GM12878 (cell line): Measurements from ENCODE around the gene PRRC2A. TPM values are rescaled to one million over a fixed set of nuclear protein-coding genes. Genes with fewer than 3 reads are reported as not detected.

ENCODE experiments used
- ATF7 ChIP-seq: fragments of 450-650 bp; IDR thresholded peaks from 2 replicates; pipeline ENCODE4 v1.6.1; 2016; ENCODE audit warnings: low read depth, mild to moderate bottlenecking
- BRCA1 ChIP-seq: IDR thresholded peaks from 2 replicates; pipeline ENCODE4 v1.6.1; 2011; ENCODE audit warnings: low read depth, low read length, improper control_type of control experiment
- CHD4 ChIP-seq: fragments of 200-600 bp; sonication (generic); IDR thresholded peaks from 2 replicates; pipeline ENCODE4 v1.6.1; 2016; ENCODE audit warnings: mild to moderate bottlenecking
- CREM ChIP-seq: IDR thresholded peaks from 2 replicates; pipeline ENCODE4 v1.6.1; 2014; ENCODE audit warnings: antibody characterized with exemption, low read depth
- GABPA ChIP-seq: IDR thresholded peaks from 2 replicates; pipeline ENCODE4 v1.6.1; 2014; ENCODE audit warnings: antibody characterized with exemption, low read depth, mild to moderate bottlenecking, inconsistent platforms
- HDAC6 ChIP-seq: fragments of 200-600 bp; sonication (generic); IDR thresholded peaks from one replicate; pipeline ENCODE4 v1.8.0; 2017; ENCODE audit warnings: antibody characterized with exemption; ENCODE audit not compliant: unreplicated experiment
- IKZF2 ChIP-seq, 2 experiments: fragments of 450-650 bp; IDR thresholded peaks; 2 replicates each; pipeline ENCODE4 v1.6.1; 2017; ENCODE audit warnings: mild to moderate bottlenecking in 2 of 2, moderate library complexity in 2 of 2
- IRF4 ChIP-seq: IDR thresholded peaks from 2 replicates; pipeline ENCODE4 v1.6.1; 2011; ENCODE audit warnings: low read depth, low read length
- IRF5 ChIP-seq: fragments of 450-650 bp; IDR thresholded peaks from 2 replicates; pipeline ENCODE4 v1.6.1; 2017; ENCODE audit warnings: borderline replicate concordance
- MEF2B ChIP-seq: fragments of 450-650 bp; IDR thresholded peaks from 2 replicates; pipeline ENCODE4 v1.6.1; 2018; ENCODE audit warnings: mild to moderate bottlenecking, moderate library complexity; ENCODE audit not compliant: partially characterized antibody, poor library complexity, severe bottlenecking
- MXI1 ChIP-seq: fragments of 150-350 bp; IDR thresholded peaks from 2 replicates; pipeline ENCODE4 v1.6.1; 2011; ENCODE audit warnings: low read depth, mild to moderate bottlenecking, inconsistent platforms, low read length, improper control_type of control experiment
- NRF1 ChIP-seq: conservative IDR thresholded peaks from 2 replicates; pipeline ENCODE4 v1.6.1; 2011; ENCODE audit warnings: mild to moderate bottlenecking, low read depth, low read length, improper control_type of control experiment
- POLR2A ChIP-seq: IDR thresholded peaks from 2 replicates; pipeline ENCODE4 v1.6.1; 2011; ENCODE audit warnings: low read depth, mild to moderate bottlenecking, low read length
- POLR2AphosphoS2 ChIP-seq: IDR thresholded peaks from 2 replicates; pipeline ENCODE4 v1.6.1; 2011; ENCODE audit warnings: low read depth, mild to moderate bottlenecking, low read length, improper control_type of control experiment, moderate library complexity
- POLR2AphosphoS5 ChIP-seq: IDR thresholded peaks from 2 replicates; pipeline ENCODE4 v1.6.1; 2011; ENCODE audit warnings: mild to moderate bottlenecking, low read length, inconsistent platforms
- SP1 ChIP-seq: IDR thresholded peaks from one replicate; pipeline ENCODE4 v1.6.1; 2011; ENCODE audit warnings: low read depth, low read length
- SPI1 ChIP-seq: IDR thresholded peaks from 2 replicates; pipeline ENCODE4 v1.6.1; 2011; ENCODE audit warnings: low read depth, mild to moderate bottlenecking, low read length, moderate library complexity, borderline replicate concordance; ENCODE audit not compliant: insufficient read depth
- SREBF1 ChIP-seq: IDR thresholded peaks from 2 replicates; pipeline ENCODE4 v1.6.1; 2012; ENCODE audit warnings: mild to moderate bottlenecking, low read length
- STAT1 ChIP-seq: fragments of 450-650 bp; conservative IDR thresholded peaks from 2 replicates; pipeline ENCODE4 v1.6.1; 2014; ENCODE audit warnings: antibody characterized with exemption, mild to moderate bottlenecking
- TAF1 ChIP-seq: IDR thresholded peaks from 2 replicates; pipeline ENCODE4 v1.6.1; 2011; ENCODE audit warnings: mild to moderate bottlenecking, low read depth, low read length, borderline replicate concordance
- TARDBP ChIP-seq: IDR thresholded peaks from 2 replicates; pipeline ENCODE4 v1.6.1; 2016; ENCODE audit warnings: borderline replicate concordance
- TBL1XR1 ChIP-seq: IDR thresholded peaks from 2 replicates; pipeline ENCODE4 v1.6.1; 2012; ENCODE audit warnings: low read depth, low read length, improper control_type of control experiment
- TCF12 ChIP-seq: IDR thresholded peaks from 2 replicates; pipeline ENCODE4 v1.6.1; 2011; ENCODE audit warnings: low read depth, mild to moderate bottlenecking, low read length
- WRNIP1 ChIP-seq: IDR thresholded peaks from 2 replicates; pipeline ENCODE4 v1.6.1; 2011; ENCODE audit warnings: low read depth, low read length, improper control_type of control experiment, borderline replicate concordance
- YY1 ChIP-seq: IDR thresholded peaks from 2 replicates; pipeline ENCODE4 v1.6.1; 2011; ENCODE audit warnings: low read depth, mild to moderate bottlenecking, low read length
- ZBED1 ChIP-seq: IDR thresholded peaks from 2 replicates; pipeline ENCODE4 v1.6.1; 2016; ENCODE audit warnings: borderline replicate concordance
- ZNF207 ChIP-seq: fragments of 450-650 bp; IDR thresholded peaks from 2 replicates; pipeline ENCODE4 v1.6.1; 2014; ENCODE audit warnings: antibody characterized with exemption, mild to moderate bottlenecking, borderline replicate concordance
- polyA plus RNA-seq, 11 experiments: library from polyadenylated mRNA; depleted of rRNA in 4 of 11; unstranded in 6 of 11; stranded (reverse) in 5 of 11; fragments of >200 nt; fragmentation: Nextera tagmentation in 4 of 11; fragmentation: Illumina TruSeq in 1 of 11; extraction: Ambion mirVana in 4 of 11; extraction: Trizol in 1 of 11; gene quantifications; 1 replicate in 1 of 11; 2 replicates in 10 of 11; pipeline versions ENCODE4 v1.2.1 to v1.2.3, GENCODE V29; 2011 to 2016; ENCODE audit warnings: inconsistent platforms in 2 of 11, missing spikeins in 2 of 11, low read depth in 1 of 11
- total RNA-seq, 4 experiments: library from RNA; depleted of rRNA in 3 of 4; stranded (reverse); fragments of >200 nt in 3 of 4; fragmentation: Illumina TruSeq in 1 of 4; extraction: Trizol in 1 of 4; gene quantifications; 2 replicates each; pipeline versions ENCODE4 v1.2.1 to v1.2.3, GENCODE V29; 2013 to 2021
- TF ChIP-seq, protein P1 (sequence below): IDR thresholded peaks from 2 replicates; pipeline ENCODE4 v1.6.1; 2011; ENCODE audit warnings: low read depth, mild to moderate bottlenecking, low read length, moderate library complexity, borderline replicate concordance; ENCODE audit errors: extremely low read depth
- TF ChIP-seq, protein P2 (sequence below): IDR thresholded peaks from 2 replicates; pipeline ENCODE4 v1.6.1; 2011; ENCODE audit warnings: borderline replicate concordance, low read depth, mild to moderate bottlenecking, moderate library complexity, mixed read lengths, low read length; ENCODE audit not compliant: insufficient read depth; ENCODE audit errors: extremely low read length
- TF ChIP-seq, protein P3 (sequence below): fragments of 450-650 bp; IDR thresholded peaks from 2 replicates; pipeline ENCODE4 v1.6.1; 2016; ENCODE audit warnings: mild to moderate bottlenecking

PRRC2A gene
- total and polyA plus RNA-seq, 10 of the 15 experiments (the other 5 are each of a cell fraction or from before 2014, with no cell fraction given) = 0.40 to 244 (median 61.3) TPM

DNA sequence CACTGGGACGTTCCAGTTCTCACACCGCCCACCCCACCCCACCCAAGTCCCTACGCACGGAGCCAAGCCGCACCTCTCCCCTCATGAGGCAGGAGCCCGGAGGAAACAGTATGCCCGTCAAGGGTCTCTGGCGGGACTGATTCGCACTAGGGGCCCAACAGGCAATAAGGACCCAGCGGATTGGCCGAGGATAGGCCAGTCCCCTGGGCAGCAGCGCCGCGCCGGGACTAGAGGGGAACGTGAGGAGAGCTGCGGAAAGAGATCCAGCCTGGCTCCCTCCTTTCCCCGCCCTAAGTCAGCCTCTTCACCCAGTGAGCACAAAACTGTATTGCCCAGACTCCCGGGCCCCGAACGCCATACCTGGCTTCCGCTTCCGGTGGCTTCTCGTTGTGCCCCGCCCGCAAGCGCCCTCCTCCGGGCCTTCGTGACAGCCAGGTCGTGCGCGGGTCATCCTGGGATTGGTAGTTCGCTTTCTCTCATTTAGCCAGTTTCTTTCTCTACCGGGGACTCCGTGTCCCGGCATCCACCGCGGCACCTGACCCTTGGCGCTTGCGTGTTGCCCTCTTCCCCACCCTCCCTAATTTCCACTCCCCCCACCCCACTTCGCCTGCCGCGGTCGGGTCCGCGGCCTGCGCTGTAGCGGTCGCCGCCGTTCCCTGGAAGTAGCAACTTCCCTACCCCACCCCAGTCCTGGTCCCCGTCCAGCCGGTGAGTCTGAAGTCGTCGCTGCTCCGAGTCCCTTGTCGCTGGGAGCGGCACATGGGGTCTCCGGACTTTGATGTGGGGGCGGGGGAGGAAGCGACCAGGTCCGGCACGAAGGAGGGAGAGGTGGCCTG, 45.2 kb downstream of the PRRC2A start, which contains the start of gene CSNK2B (continued):
- TF ChIP-seq, protein P1, sequence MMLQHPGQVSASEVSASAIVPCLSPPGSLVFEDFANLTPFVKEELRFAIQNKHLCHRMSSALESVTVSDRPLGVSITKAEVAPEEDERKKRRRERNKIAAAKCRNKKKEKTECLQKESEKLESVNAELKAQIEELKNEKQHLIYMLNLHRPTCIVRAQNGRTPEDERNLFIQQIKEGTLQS = peak; percentile 54; the same call in 1 of the 2 replicates
- TF ChIP-seq, protein P2, sequence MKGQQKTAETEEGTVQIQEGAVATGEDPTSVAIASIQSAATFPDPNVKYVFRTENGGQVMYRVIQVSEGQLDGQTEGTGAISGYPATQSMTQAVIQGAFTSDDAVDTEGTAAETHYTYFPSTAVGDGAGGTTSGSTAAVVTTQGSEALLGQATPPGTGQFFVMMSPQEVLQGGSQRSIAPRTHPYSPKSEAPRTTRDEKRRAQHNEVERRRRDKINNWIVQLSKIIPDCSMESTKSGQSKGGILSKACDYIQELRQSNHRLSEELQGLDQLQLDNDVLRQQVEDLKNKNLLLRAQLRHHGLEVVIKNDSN = peak; percentile 38
- TF ChIP-seq SREBF1 (peak; percentile 79), TBL1XR1 (no peak; the same call in 1 of the 2 replicates), ZNF207 (no peak; the same call in 1 of the 2 replicates), CHD4 (no peak), ZBED1 (no peak), WRNIP1 (no peak), SPI1 (no peak; the same call in 1 of the 2 replicates), TCF12 (peak; percentile 19; the same call in 1 of the 2 replicates), CREM (peak; percentile 90), YY1 (peak; percentile 84), IRF4 (no peak), MEF2B (peak; percentile 40), SP1 (peak; percentile 59), GABPA (peak; percentile 91), TAF1 (peak; percentile 73), BRCA1 (no peak), POLR2A (peak; percentile 93), NRF1 (peak; percentile 40), HDAC6 (no peak), ATF7 (no peak), POLR2AphosphoS2 (peak; percentile 59; the same call in 1 of the 2 replicates), POLR2AphosphoS5 (peak; percentile 93), STAT1 (no peak), MXI1 (peak; percentile 37), IKZF2 (IDR thresholded peaks at IDR 0.05) (peak in 1 of 2 experiments; percentile 54; a peak in 1 of 4 replicates), IRF5 (no peak), TARDBP (peak; percentile 17; the same call in 1 of the 2 replicates)
- TF ChIP-seq, protein P3, sequence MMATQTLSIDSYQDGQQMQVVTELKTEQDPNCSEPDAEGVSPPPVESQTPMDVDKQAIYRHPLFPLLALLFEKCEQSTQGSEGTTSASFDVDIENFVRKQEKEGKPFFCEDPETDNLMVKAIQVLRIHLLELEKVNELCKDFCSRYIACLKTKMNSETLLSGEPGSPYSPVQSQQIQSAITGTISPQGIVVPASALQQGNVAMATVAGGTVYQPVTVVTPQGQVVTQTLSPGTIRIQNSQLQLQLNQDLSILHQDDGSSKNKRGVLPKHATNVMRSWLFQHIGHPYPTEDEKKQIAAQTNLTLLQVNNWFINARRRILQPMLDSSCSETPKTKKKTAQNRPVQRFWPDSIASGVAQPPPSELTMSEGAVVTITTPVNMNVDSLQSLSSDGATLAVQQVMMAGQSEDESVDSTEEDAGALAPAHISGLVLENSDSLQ = peak; percentile 72
